HAP-1 (cell line): Measurements from ENCODE around the gene SNCB.

Experiments used
- DNase-seq, 2 experiments: peaks; one replicate each; pipeline ENCODE4 v3.0.0-alpha.2; 2016 to 2020; ENCODE audit warnings: low spot score in 2 of 2
- H3K27me3 ChIP-seq: fragments of 250-450 bp; sonication (Bioruptor Pico); 2 replicates; pipeline ENCODE4 v1.5.1; 2020; ENCODE audit warnings: low read depth, mild to moderate bottlenecking, moderate library complexity
- H3K36me3 ChIP-seq: fragments of 250-450 bp; sonication (Bioruptor Pico); replicated peaks from 2 replicates; pipeline ENCODE4 v1.5.1; 2020; ENCODE audit warnings: mild to moderate bottlenecking
- H3K4me1 ChIP-seq: fragments of 250-450 bp; sonication (Bioruptor Pico); 2 replicates; pipeline ENCODE4 v1.5.1; 2020; ENCODE audit warnings: mild to moderate bottlenecking
- H3K4me3 ChIP-seq: fragments of 250-450 bp; sonication (Bioruptor Pico); 2 replicates; pipeline ENCODE4 v1.5.1; 2020; ENCODE audit warnings: mild to moderate bottlenecking, moderate library complexity
- H3K9me3 ChIP-seq: fragments of 250-450 bp; sonication (Bioruptor Pico); 2 replicates; pipeline ENCODE4 v1.5.1; 2020; ENCODE audit warnings: mild to moderate bottlenecking, moderate library complexity
- in situ Hi-C: fragments of 300-500 bp; cut with MboI; formaldehyde crosslinking; loops from 3 replicates; pipeline ENCODE4 v1.14.3; 2020; ENCODE audit warnings: low sequenced_read_pairs, inconsistent platforms, mixed read lengths

Gene SNCB

GRCh38 chr5:176658007-176658599 is 27.8 kb upstream of the SNCB start:
- Histone ChIP-seq H3K36me3 (no peaks in the 10 kb centered on the region), H3K27me3 (no peaks in the 10 kb centered on the region), H3K4me3 (no peak overlapping the region), H3K9me3 (no peaks in the 10 kb centered on the region), H3K4me1 (no peaks in the 10 kb centered on the region)
- DNase-seq: peak; percentile 45 to 75
- in situ Hi-C loops: no loop called here

DNA sequence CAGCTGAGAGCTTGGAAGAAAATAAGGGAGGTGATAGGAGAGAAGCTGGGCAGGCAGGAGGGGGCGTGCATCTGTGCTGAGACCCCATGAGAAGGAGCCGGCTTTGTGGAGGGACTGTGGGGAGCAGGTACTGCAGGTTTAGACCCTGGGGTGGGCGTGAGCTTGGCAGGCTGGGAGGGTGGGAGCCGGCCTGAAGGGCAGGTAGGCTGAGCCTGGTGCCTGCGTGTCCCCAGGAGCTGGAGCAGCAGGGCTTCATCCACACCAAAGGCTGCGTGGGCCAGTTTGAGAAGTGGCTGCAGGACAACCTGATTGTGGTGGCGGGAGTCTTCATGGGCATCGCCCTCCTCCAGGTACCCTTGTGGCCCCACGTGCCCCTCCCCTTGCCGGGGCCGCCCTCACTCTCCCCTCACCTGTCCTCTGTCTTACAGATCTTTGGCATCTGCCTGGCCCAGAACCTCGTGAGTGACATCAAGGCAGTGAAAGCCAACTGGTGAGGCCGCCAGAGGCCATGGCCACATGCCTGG is 26.2 kb upstream of the SNCB start:
- no peaks in the 10 kb centered on the region for H3K9me3 ChIP-seq
- H3K36me3 ChIP-seq: no peaks in the 10 kb centered on the region
- H3K4me3 ChIP-seq: no peak overlapping the region
- no peaks in the 10 kb centered on the region for H3K27me3 ChIP-seq
- in situ Hi-C loops: no loop called here
- DNase-seq: no peak
- H3K4me1 ChIP-seq: no peaks in the 10 kb centered on the region

DNA sequence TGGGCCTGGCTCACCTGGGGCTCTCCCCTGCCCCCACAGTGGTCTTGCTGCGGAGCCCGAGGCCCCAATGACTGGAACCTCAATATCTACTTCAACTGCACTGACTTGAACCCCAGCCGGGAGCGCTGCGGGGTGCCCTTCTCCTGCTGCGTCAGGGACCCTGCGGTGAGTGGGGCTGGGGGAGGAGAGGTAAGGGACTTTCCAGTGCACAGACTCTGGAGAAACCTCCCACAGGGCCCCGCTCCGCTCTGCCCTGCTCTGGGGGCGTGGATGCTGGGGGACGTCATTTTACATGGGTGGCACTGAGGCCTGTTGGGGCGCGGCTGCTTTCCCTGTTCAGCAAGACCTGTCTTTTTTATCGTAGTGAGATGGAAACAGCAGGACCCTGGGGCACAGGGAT is 24.5 kb upstream of the SNCB start:
- Histone ChIP-seq H3K36me3 (no peaks in the 10 kb centered on the region), H3K9me3 (no peaks in the 10 kb centered on the region), H3K4me1 (no peaks in the 10 kb centered on the region), H3K27me3 (no peaks in the 10 kb centered on the region), H3K4me3 (no peak overlapping the region)
- DNase-seq: no peak
- in situ Hi-C loops: no loop called here

DNA sequence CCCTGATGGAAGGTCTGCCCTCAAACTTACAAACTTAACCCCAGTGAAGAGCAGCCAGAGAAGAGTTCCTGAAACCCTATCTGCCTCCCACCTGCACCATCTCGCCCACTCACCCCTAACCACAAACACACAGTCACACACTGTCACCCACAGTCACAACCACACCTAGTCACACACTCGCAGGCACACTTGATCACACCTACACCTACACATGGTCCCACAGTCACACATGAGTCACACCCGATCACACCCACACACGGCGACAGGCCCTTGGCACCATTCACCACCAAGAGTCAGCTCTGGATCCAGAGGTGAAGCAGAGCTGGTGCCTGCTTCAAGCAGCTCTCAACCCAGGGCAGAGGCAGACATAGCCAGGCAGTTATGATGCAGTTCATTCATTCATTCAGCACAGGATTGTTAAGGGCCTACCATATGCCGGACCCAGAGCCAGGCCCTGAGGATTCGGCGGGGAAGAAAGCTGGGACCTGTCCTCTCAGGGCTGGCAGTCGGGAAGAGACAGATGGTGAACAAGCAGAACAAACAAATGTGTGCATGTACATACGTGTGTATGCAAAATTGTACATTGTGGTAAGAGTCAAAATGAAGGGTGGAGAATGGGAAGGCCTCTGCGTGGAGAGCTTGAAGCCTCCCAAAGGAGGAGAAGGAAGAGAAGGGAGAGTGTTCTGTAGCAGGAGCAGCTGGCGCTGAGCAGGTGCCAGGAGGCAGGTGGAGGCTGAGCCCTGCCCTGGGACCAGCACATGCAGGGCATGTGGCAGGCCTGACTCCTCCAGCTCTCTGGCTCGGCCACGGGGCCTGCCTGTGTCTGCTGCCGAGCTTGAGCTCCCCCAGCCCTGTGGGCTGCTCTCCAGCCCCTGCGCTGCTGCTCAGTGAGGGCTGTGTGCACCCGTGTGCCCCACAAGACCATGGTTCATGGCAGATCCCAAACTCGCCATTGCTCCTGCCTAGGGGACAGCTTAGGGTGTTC is 23.4 kb upstream of the SNCB start:
- DNase-seq: no peak
- H3K4me3 ChIP-seq: no peak overlapping the region
- no peaks in the 10 kb centered on the region for H3K9me3 ChIP-seq
- H3K36me3 ChIP-seq: no peaks in the 10 kb centered on the region
- in situ Hi-C loops: no loop called here
- H3K27me3 ChIP-seq: no peaks in the 10 kb centered on the region
- H3K4me1 ChIP-seq: no peaks in the 10 kb centered on the region; the same call in 1 of the 2 replicates

- H3K4me1 ChIP-seq: peaks cover 3% of the 10 kb centered on the region
- peak in 1 of 2 experiments; percentile 48 for DNase-seq
- no peak overlapping the region for H3K4me3 ChIP-seq
These were observed 21.8 kb upstream of the SNCB start for GRCh38 chr5:176652136-176652535.

DNA sequence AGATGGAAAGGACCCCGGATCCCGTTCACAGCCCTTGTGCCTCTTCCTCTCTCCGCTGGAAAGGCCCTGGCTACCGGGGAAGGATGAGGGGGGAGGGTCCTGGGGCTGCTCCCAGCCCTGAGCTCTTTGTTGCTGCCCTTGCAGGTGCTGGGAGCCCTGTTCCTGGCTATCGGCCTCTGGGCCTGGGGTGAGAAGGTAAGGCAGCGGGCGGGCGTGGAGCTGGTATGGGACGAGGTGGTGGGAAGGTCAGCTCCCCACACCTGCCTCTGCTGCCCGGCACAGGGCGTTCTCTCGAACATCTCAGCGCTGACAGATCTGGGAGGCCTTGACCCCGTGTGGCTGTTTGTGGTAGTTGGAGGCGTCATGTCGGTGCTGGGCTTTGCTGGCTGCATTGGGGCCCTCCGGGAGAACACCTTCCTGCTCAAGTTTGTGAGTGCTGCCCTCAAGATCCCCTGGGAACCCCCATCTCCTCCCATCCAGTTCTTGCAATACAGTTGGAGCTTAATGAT is 21.2 kb upstream of the SNCB start:
- Histone ChIP-seq H3K27me3 (no peaks in the 10 kb centered on the region), H3K9me3 (no peaks in the 10 kb centered on the region), H3K36me3 (no peaks in the 10 kb centered on the region), H3K4me1 (peaks cover 6% of the 10 kb centered on the region), H3K4me3 (no peak overlapping the region)
- DNase-seq: no peak
- in situ Hi-C loops: no loop called here

More at GRCh38 chr5:176652136-176652535, 21.8 kb upstream of the SNCB start:
- no peaks in the 10 kb centered on the region for H3K36me3 ChIP-seq
- in situ Hi-C loops: no loop called here
- no peaks in the 10 kb centered on the region for H3K27me3 ChIP-seq
- no peaks in the 10 kb centered on the region for H3K9me3 ChIP-seq

DNA sequence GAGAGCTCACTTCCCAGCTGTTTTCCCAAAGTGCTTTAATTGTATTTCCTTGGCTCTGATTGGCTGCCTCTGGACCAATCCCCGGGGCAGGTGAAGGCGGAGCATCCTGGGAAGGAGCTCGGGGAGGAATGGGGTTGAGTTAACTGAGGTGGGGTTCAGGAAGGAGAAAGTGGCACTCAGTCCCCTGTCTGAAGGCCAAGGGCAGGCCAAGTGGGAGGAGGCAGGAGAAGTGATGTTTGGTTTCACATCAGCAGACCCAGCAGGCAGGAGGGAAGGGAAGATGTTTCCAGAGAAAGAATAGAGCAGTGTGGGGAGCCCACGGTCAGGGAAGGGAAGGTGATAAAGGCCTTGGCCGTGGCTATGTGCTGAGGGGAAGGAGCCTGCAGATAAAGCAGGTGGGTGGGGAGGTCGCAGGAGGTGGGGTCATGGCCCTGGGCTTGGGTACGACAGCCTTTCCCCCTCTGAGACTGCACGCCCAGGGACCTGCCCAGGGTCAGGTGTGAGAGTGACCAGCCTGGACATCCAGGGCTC is 20.1 kb upstream of the SNCB start:
- Histone ChIP-seq H3K4me3 (no peak overlapping the region), H3K27me3 (no peaks in the 10 kb centered on the region), H3K4me1 (peaks cover 6% of the 10 kb centered on the region), H3K36me3 (no peaks in the 10 kb centered on the region), H3K9me3 (no peaks in the 10 kb centered on the region)
- in situ Hi-C loops: no loop called here
- no peak for DNase-seq

GRCh38 chr5:176648474-176649194 is 18.3 kb upstream of the SNCB start:
- H3K4me1 ChIP-seq: peaks cover 9% of the 10 kb centered on the region
- H3K27me3 ChIP-seq: no peaks in the 10 kb centered on the region
- no peaks in the 10 kb centered on the region for H3K36me3 ChIP-seq
- H3K4me3 ChIP-seq: peak overlapping the region; percentile 59
- no peaks in the 10 kb centered on the region for H3K9me3 ChIP-seq
- in situ Hi-C loops: no loop called here
- no peak for DNase-seq

GRCh38 chr5:176647843-176648473 is 17.6 kb upstream of the SNCB start:
- Histone ChIP-seq H3K4me3 (peak overlapping the region; percentile 59), H3K27me3 (no peaks in the 10 kb centered on the region), H3K4me1 (peaks cover 9% of the 10 kb centered on the region), H3K9me3 (no peaks in the 10 kb centered on the region), H3K36me3 (no peaks in the 10 kb centered on the region)
- in situ Hi-C loops: no loop called here
- DNase-seq: peak; percentile 26 to 82

- Histone ChIP-seq H3K36me3 (no peaks in the 10 kb centered on the region), H3K4me1 (peaks cover 9% of the 10 kb centered on the region), H3K4me3 (peak within 1 kb of the TSS; percentile 59), H3K27me3 (no peaks in the 10 kb centered on the region), H3K9me3 (no peaks in the 10 kb centered on the region)
- DNase-seq: peak; percentile 97 to 100
- in situ Hi-C loops: no loop called here
These were observed 16.9 kb upstream of the SNCB start, which contains the start of gene TSPAN17 for GRCh38 chr5:176647030-176647842. TSPAN17 (plus strand) TSS chr5:176647484; CDS start chr5:176647616, 132 bp downstream.

DNA sequence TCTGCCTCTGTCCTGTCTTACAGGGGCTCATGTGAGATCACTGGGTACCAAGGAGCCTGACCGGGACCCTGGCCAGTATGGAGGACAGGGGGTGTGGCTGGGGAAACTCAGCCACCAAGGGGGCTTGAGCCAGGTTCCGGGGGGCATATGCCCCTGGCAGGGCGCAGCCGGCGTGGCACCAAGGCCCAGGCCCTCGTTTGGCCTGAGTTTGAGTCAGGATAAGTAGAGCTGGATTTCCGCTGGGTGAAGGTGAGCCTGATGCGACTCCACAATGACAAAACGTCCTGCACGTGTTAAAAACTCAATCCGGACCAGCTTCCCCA is 16.3 kb upstream of the SNCB start:
- no peak for DNase-seq
- Histone ChIP-seq H3K36me3 (no peaks in the 10 kb centered on the region), H3K4me1 (peaks cover 9% of the 10 kb centered on the region), H3K27me3 (no peaks in the 10 kb centered on the region), H3K9me3 (no peaks in the 10 kb centered on the region), H3K4me3 (peak overlapping the region; percentile 22)
- in situ Hi-C loops: no loop called here

GRCh38 chr5:176646049-176646706 is 15.8 kb upstream of the SNCB start:
- Histone ChIP-seq H3K27me3 (no peaks in the 10 kb centered on the region), H3K9me3 (no peaks in the 10 kb centered on the region), H3K4me1 (peaks cover 9% of the 10 kb centered on the region), H3K36me3 (no peaks in the 10 kb centered on the region), H3K4me3 (no peak overlapping the region)
- DNase-seq: no peak
- in situ Hi-C loops: no loop called here
